ENCODE measurements around the gene MGP.

DNA sequence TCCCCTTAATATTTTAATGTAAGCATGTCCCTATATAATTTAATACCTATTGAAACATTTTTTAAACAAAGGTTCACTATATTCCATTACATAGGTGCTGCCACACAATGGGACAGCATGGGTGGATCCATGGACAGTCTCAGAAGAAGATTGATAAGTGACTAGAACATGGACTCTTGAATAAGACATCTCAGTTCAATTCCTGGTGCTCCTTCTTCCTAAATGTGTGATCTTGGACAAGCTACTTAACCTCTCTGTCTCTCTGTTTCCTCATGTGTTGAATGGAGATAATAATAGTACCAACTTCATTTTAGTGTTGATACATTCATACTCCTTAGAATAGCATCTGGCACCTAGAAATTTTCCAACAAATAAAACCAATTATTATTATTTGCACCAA, 41.3 kb downstream of the MGP start:
- TF ChIP-seq, protein P1, sequence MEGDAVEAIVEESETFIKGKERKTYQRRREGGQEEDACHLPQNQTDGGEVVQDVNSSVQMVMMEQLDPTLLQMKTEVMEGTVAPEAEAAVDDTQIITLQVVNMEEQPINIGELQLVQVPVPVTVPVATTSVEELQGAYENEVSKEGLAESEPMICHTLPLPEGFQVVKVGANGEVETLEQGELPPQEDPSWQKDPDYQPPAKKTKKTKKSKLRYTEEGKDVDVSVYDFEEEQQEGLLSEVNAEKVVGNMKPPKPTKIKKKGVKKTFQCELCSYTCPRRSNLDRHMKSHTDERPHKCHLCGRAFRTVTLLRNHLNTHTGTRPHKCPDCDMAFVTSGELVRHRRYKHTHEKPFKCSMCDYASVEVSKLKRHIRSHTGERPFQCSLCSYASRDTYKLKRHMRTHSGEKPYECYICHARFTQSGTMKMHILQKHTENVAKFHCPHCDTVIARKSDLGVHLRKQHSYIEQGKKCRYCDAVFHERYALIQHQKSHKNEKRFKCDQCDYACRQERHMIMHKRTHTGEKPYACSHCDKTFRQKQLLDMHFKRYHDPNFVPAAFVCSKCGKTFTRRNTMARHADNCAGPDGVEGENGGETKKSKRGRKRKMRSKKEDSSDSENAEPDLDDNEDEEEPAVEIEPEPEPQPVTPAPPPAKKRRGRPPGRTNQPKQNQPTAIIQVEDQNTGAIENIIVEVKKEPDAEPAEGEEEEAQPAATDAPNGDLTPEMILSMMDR (IDR thresholded peaks at IDR 0.05), result no peak
- TF ChIP-seq POLR2A (IDR thresholded peaks at IDR 0.05), result no peak

Measured in testis (tissue), 2 donors.